HG03280 (cell line): ENCODE results near the gene SCAMP2.
"Not testable (repeated sequence)": the region's sequence is repeated elsewhere in the genome, so short reads cannot be mapped to it uniquely, and the experiment has no call there.

Source experiments
- ATAC-seq: cut with Tn5 transposase; IDR thresholded peaks from one replicate; pipeline ENCODE4 v1.9.1; 2021; ENCODE audit warnings: mild to moderate bottlenecking, moderate library complexity; ENCODE audit not compliant: unreplicated experiment

SCAMP2 gene, protein sequence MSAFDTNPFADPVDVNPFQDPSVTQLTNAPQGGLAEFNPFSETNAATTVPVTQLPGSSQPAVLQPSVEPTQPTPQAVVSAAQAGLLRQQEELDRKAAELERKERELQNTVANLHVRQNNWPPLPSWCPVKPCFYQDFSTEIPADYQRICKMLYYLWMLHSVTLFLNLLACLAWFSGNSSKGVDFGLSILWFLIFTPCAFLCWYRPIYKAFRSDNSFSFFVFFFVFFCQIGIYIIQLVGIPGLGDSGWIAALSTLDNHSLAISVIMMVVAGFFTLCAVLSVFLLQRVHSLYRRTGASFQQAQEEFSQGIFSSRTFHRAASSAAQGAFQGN

DNA sequence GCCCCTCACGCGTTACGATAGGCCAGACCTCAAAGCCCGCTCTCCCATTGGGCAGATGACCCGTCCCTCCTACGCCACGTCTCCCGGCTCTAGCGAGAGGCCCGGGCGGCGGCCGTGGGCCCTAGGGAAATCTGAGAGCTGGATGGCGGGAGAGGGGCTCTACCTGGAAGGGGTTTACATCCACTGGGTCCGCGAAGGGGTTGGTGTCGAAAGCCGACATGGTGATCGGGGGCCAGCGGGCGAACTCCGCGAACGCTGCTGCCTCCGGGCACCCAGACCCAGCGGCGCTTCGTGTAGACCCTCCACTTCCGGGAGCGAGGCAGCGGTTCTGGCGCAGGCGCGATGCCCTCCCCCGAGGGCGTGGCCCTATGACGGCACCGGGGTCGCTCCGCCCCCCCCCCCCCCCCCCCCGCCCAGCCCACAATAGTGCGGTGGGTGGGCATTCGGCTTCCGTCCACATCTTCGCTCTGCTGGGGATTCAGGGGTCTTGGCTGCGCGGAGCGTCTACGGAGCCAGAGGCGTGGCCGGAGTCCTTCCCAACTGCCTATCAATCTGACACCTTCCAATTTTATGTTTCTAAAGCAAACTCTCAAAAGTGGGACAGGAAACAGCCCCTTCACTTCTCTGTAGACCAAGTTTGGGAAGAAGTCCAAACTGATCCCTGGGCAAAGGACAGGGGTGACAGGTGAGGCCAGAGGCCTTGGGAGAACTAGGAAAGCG, at the start of gene SCAMP2:
TSS of gene SCAMP2 (minus strand) at position 330 of the 720 bp plus-strand sequence. CDS start at position 220, 110 bp downstream.
- ATAC-seq = peak; percentile 84

DNA sequence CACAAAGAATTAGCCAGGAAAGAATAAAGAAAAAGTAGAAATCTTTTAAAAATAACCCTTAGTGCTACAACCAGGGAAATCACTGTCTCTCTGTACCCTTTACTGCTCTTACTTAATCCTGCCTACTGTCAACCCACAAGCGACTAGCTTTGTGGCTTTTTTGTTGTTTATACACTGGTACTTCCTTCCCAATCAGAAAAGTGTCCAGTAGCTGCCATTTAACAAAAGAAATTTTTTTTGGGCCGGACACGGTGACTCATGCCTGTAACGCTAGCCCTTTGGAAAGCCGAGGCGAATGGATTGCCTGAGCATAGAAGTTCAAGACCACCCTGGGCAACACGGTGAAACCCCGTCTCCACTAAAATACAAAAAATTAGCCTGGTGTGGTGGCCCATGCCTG, 47.3 kb upstream of the SCAMP2 start:
- no peak for ATAC-seq

DNA sequence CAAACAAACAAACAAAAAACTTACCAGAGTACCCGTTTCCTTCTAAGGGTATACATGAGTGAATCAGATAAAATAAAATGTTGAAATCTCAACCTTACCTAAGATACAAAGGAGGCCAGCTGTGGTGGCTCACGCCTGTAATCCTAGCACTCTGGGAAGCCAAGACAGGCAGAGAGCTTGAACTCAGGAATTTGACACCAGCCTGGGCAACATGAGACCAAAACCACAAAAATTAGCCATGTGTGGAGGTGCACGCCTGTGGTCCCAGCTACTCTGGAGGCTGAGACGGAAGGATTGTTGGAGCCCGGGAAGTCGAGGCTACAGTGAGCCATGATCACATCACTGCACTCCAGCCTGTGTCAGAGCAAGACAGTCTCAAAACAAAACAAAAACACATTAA, 44.5 kb upstream of the SCAMP2 start:
- no peak for ATAC-seq

DNA sequence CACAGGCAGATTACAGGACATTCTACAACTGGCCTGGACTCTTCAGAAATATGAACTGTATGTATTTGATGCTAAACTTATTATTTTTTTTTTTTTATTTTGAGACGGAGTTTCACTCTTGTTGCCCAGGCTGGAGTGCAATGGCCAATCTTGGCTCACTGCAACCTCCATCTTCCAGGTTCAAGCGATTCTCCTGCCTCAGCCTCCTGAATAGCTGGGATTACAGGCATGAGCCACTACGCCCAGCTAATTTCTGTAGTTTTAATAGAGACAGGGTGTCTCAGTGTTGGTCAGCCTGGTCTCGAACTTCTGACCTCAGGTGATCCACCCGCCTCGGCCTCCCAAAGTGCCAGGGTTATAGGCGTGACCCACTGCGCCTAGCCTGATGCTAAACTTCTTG, 40.6 kb upstream of the SCAMP2 start:
- ATAC-seq = not testable (repeated sequence)

DNA sequence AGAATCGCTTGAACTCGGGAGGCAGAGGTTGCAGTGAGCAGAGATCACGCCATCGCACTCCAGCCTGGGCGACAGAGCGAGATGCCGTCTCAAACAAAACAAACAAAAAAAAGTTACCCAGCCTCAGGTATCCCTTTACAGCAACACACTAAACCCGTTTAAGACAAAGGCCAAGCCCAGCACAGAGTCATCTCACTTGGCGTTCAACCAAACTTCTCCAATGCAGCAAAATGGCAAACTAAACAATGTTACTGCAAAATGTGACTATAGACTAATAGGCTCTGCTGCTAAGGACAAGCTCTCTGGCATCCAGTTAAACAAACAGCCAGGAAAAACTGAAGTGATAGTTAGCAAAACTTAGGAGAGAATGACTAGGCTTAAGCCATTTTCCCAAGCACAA, 39.9 kb upstream of the SCAMP2 start:
- no peak for ATAC-seq

DNA sequence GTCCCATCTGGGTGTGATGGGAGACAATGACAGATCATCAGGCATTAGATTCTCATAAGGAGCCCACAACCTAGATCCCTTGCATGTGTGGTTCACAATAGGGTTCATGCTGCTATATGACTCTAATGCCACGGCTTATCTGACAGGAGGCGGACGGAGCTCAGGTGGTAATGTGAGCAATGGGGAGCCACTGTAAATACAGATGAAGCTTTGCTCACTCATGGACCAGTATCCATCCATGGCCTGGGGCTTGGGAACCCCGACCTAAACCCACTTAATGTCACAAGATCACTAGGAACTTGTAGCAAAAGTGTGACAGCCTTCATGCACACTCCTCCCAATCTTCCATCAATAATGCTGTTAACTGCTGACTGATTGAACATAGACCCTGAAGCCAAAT, 35.5 kb upstream of the SCAMP2 start:
- no peak for ATAC-seq

DNA sequence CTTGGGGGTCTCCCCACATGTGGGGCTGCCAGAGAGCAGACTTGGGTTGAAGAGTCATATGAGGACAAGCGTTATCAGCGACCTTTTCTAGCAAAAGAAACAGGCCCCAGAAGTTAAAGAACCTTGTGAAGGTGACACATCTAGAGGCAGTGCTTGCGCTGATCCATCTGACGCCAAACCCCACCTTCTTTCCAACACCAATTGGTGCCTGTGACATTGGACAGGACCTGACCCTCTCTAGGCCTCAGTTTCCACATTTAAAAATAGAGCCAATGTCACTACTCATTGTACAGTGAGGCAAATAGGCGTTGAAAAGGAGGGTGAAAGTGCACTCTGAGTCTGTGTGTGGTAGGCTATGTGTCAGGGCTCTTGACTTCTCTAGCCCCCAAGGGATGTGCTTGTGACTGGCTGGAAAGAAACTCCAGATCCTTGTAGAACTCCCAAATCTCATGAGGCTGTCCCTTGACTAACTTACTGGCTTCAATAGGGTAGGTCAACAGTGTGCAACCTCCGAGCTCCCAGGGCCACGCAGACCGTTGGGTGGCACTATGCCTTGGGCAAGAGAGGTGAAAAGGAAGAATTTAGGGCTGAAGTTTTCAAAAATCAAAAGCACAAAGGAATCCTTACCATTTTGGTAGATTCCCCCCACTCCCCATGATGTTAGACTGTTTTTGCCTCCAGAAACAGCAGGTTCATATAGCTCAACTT, 34.2 kb upstream of the SCAMP2 start:
- ATAC-seq = no peak

DNA sequence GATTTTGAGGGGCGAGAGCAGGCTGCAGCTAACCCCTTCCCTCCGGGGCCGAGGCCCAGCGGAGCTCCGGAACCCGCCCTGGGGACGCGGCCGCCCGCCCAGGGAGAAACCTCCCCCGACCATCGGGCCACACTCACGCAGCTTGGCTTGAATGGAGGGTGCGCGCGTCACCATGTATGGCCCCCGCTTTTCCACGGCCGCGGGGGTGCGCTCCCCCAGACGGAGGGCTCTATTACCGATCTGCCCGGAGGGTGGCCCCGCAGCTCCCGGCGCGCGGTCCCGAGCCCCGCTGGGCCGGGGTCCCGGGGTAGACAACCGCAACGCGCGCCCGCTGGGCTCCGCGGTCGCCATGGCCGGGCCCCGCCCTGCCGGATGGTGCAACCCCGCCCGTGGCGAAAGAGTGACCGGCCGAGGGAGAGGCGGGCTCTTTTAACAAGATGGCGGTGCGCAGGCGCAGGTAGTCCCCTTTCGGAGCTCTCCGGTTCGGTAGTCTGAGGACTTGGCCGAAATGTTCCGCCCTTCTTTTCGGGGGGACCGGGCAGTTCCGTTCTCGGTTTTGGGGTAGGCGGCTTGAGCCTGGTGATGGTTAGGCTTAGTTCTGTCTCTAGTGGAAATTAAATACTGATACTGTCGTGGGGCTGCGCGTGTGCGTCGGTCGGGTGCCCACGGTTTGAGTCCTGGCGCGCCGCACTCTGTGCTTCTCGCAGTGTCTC, 33.4 kb upstream of the SCAMP2 start, which contains the start of gene FAM219B:
TSS of gene FAM219B (minus strand) at position 402 of the 713 bp plus-strand sequence. CDS start at position 351, 51 bp downstream.
- peak; percentile 90 for ATAC-seq

DNA sequence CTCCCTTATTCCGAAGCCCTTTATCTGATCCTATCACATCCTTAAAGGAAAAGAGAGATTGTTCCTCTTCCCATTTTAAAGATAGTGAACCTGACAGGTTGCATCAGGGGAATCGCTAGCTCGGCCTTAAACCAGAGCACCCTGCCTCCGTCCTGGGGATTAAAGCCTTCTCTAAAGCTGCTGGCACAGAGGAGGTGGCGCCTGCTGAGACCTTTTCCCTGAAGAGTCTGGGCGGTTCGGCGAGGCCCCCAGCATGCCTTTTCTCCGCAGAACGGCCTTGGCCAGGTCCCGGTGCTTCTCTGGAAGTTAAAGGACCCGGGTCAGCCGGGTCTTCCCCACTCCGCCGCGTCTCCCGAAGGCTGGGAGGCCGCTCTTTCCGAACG, 32.9 kb upstream of the SCAMP2 start:
- peak; percentile 10 for ATAC-seq

DNA sequence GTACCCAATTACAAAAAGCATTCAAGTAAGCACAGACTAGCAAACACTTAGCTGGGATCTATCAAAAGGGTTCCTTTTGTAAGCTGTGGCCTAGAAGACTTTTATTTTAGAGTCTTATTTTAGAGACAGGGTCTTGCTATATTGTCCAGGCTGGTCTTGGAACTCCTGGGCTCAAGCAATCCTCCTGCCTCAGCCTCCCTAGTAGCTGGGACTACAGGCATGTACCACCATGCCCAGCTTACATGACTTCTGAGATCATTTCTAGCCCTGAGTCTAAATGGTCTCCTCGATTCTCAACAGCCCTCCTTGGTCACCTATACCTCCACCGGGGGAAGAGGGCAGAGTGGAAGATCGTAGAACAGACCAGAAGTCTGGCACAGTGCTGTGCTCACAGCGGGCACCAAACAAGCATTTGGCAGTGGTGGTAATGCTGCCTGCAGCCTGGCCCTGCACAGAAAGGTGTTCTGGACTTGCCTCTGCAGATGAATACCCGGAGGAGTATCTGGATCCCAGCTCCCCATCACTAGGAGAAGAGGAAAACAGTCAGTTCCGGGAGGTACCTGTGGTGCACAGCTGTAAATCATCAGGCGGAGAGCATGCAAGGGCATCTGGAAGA, 31.1 kb upstream of the SCAMP2 start:
- no peak for ATAC-seq

DNA sequence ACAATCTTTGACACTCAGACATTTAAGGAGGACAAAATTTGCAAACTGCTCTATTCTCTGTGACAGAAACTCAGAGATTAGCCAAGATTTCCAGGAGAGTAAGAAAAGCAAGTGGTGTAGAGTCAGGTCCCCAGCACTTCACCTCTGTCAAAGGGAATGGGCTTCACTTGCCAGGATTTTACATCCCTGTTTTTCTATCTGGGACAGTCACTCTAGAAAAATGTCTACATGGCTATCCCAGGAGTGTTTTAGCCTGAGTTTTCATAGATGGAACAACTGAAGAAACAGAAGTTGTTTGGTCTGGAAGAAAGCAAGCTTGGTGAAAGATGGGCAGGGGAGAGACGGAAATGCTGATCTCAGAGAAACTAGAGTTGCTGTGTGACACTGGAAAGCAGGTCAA, 30.5 kb upstream of the SCAMP2 start:
- ATAC-seq = no peak

DNA sequence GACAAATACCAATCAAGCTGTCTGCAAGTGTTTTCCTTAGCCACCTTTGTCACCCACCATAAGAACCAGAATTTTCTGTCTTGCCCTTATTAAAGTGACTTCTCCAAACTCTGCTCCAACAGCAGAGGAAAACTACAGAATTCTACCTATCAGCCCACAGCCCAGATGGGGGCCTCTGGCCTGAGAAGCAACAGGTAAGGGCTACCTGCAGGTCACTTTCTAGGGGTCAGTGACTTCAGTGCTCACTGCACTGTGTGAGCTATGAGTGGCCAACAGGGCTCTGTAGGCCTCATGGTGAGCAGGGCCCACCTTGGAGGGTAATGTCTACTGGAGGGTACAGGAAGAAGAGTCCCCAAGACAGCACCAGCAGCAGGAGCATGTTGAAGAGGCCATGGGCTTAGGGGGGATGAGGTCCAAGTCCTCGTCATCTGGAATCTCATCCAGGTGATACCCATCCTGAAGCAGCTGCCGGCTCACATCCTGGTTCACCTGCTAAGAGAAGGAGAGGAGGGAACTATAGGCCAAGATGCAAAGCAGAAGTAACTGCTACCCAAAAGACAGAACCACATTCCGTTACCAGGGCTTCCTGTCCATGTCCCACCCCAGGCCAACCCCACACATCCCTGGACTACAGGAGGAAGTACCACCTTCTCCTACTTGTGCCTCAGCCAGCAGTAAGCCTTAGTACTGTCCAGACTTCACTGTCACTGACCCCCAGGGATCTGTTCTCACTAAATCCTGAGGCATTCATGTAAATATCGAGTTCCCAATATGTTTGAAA, 29.3 kb upstream of the SCAMP2 start:
- ATAC-seq = no peak

DNA sequence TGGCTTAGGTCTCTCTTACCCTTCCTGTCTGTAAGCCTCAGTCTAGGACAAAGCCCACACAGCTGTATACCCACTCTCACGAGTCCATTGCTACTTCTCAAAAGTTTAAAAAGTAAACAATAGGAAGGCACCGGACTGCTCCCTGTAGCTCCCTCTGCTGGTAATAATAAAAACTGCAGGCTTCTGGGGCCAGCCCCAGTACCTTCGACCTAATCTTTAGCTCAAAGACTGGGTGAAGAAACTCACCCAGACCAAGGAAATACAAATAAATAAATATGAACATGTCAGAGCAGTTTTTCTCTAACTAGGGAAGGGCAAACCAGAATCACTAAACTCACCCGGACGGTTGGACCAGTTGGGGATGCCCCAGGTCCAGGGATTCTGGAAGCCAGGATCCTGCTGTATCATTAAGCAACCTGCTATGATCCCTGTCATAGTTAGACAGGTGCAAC, 28.5 kb upstream of the SCAMP2 start:
- ATAC-seq = no peak

DNA sequence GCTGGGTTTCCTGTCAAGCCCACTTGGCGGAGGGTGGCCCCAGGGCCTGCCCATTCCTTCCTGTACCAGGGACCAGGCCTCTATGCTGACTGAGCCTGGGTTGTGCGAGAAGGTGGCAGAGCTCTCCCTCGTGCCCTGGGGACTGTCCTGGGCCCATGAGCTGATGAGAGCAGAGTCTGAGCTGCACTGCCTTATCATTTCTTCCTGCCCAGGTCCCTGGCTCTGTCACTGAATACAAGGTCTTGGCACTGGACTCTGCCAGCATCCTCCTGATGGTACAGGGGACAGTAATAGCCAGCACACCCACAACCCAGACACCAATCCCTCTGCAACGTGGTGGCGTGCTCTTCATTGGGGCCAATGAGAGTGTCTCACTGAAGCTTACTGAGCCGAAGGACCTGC, 24.1 kb upstream of the SCAMP2 start:
- ATAC-seq = no peak

DNA sequence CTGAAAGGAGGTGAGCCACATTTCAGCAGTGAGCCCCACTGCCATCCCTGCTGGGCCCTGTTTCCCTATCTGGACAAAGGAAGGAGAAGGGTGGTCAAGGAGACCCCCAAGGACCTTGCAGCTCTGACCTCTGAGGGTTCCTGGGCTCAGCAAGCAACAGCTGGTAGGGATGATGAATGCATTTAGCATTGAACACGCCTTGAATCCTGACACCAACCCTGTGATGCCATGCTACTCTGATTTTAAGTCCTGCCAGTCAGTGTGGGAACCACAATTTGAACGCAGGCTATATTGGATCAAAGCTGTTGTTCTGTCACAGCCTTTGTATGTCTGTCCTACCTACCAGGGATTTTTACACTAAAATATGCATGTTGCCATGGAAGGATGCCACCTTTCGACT, 23.2 kb upstream of the SCAMP2 start:
- ATAC-seq = no peak

DNA sequence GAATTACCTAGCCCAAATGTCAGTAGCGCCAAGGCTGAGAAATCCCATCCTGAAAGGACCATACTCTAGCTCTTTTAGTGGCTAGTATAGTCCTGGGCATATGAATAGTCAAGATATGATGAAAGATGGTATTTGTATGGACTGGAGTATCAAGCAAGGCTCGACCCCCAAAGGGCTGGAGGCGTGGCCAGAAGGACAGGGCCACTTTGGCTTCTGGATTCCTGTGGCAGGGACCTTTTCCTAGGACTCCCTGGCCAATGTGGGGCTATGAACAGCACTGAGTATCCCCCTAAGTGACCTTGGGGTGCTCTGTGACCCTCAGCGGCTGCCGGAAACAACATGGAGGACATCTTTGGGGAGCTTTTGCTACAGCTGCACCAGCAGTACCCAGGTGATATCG, 22.7 kb upstream of the SCAMP2 start:
- no peak for ATAC-seq

DNA sequence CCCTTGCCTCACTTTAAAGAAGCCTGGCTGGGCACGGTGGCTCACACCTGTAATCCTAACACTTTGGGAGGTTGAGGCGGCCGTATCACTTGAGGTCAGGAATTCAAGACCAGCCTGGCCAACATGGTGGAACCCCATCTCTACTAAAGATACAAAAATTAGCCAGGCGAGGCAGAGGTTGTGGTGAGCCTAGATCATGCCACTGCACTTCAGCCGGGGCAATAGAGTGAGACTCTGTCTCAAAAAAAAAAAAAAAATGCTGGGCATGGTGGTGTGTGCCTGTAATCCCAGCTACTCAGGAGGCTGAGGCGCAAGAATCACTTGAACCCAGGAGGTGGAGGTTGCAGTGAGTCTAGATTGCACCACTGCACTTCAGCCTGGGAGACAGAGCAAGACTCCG, 21.2 kb upstream of the SCAMP2 start:
- ATAC-seq = not testable (repeated sequence)

DNA sequence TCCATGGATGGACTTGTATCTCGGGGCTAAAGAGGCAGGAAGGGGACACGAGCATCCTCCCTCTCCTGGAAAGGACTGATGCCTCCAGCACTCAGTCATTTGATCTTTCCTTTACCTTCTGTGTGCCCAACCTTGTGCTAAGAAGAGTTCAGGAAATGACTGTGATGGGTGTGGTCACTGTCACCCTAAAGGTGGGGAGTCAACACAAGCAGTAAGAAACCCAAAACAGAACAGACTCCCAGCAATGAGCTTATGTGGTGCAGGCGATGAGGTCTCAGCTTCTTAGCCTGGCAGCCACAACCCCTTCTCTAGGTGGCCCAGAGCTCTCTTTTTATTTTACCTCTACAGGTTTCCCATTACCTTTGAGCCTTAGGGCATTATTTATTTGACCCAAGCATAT, 20.5 kb upstream of the SCAMP2 start:
- ATAC-seq = no peak

DNA sequence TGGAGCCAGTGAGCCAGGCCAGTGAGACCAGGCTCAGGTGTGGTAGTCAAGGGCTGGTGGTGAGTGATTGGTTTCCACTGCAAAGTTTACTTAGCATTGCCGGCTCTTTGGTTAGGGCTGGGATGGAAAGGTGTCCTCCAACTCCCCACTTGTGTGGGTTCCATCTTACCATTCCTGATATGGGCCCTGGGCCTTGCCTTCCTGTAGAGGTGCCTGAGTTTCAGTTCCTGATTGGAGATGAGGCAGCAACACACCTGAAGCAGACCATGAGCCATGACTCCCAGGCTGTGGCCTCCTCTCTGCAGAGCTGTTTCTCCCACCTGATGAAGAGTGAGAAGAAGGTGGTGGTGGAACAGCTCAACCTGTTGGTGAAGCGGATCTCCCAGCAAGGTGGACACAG, 19.8 kb upstream of the SCAMP2 start:
- no peak for ATAC-seq

DNA sequence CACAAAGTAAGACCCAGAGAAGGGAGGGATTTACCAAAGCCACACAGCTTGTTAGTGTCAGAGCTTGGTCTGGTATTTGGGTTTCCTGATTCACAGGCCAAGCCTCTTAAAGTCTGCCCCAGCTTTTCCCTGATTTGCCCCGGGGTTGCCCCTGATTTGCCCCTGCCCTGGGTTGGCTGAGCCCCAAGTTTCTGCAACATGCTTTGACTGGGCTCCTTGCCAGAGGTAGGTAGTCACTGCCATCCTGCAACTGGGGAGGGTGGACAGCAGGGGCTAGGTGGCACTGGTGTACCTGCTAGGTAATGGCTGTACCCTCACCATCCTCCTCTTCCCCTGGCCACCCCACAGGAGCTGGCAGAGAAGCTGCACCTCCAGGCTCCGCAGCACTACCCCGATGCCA, 19.1 kb upstream of the SCAMP2 start:
- no peak for ATAC-seq
